Measurements from ENCODE around the gene CDH15.
"Not testable (repeated sequence)": the region's sequence is repeated elsewhere in the genome, so short reads cannot be mapped to it uniquely, and the experiment has no call there.

DNA sequence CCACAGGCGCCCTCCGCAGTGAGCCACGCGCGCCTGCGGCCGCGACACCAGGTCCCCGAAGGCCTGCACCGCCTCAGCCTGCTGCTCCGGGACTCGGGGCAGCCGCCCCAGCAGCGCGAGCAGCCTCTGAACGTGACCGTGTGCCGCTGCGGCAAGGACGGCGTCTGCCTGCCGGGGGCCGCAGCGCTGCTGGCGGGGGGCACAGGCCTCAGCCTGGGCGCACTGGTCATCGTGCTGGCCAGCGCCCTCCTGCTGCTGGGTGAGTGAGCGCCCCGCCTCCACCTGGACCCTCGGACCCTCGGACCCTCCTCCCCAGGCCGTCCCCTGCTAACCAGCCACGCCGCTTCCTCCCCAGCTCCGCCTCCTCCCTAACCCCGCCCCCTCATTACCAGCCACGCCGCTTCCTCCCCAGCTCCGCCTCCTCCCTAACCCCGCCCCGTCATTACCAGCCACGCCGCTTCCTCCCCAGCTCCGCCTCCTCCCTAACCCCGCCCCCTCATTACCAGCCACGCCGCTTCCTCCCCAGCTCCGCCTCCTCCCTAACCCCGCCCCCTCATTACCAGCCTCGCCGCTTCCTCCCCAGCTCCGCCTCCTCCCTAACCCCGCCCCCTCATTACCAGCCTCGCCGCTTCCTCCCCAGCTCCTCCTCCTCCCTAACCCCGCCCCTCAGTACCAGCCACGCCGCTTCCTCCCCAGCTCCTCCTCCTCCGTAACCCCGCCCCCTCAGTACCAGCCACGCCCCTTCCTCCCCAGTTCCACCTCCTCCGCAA lies 20.8 kb downstream of the CDH15 start:
- TF ChIP-seq POLR2A (IDR thresholded peaks at IDR 0.05; ENCODE audit: low read depth, low read length); POLR2AphosphoS5 (IDR thresholded peaks at IDR 0.05; ENCODE audit: low read depth, low read length); TAF1 (IDR thresholded peaks at IDR 0.05; ENCODE audit: borderline replicate concordance, low read depth, low read length): not testable (repeated sequence)

Data from GM12892 (cell line).